Ovary (tissue), 9 donors: ENCODE measurements around the gene GPR158. TPM values are rescaled to one million over a fixed set of nuclear protein-coding genes. Genes with fewer than 3 reads are reported as not detected.

ENCODE experiments used
- DNase-seq, 5 donors: peaks; one replicate each; pipeline ENCODE4 v3.0.0-alpha.2; 2019 to 2020
- H3K27ac ChIP-seq, 2 donors: fragments of 200-600 bp; one replicate each; pipeline versions ENCODE4 v1.5.1 to v1.8.0; 2019 to 2022
- H3K27me3 ChIP-seq: fragments of 200-600 bp; one replicate; pipeline ENCODE4 v1.8.0; 2022
- H3K36me3 ChIP-seq: fragments of 200-600 bp; sonication (generic); one replicate; pipeline ENCODE4 v1.5.1; 2019
- H3K4me1 ChIP-seq: one replicate; pipeline ENCODE4 v1.8.1; 2013; ENCODE audit warnings: mild to moderate bottlenecking, moderate library complexity; ENCODE audit not compliant: insufficient read depth
- H3K4me3 ChIP-seq: fragments of 200-600 bp; sonication (generic); one replicate; pipeline ENCODE4 v1.5.1; 2017
- H3K9me3 ChIP-seq, 2 donors: fragments of 200-600 bp in 1 of 2; sonication (generic) in 1 of 2; one replicate each; pipeline versions ENCODE4 v1.5.1 to v1.8.1; 2013 to 2019; ENCODE audit warnings: mild to moderate bottlenecking in 1 of 2, moderate library complexity in 1 of 2
- CTCF ChIP-seq, 3 donors: fragments of 450-650 bp in 2 of 3; fragments of 200-600 bp in 1 of 3; IDR thresholded peaks; one replicate each; pipeline versions ENCODE4 v1.5.1 to v1.8.0; 2016 to 2022; ENCODE audit warnings: antibody characterized with exemption in 3 of 3, mild to moderate bottlenecking in 1 of 3
- EP300 ChIP-seq: sonication (generic); formaldehyde crosslinking; IDR thresholded peaks from one replicate; pipeline ENCODE4 v1.6.1; 2017; ENCODE audit warnings: antibody characterized with exemption
- POLR2A ChIP-seq: fragments of 450-650 bp; IDR thresholded peaks from one replicate; pipeline ENCODE4 v1.6.1; 2017; ENCODE audit warnings: antibody characterized with exemption, mild to moderate bottlenecking, moderate library complexity
- WGBS, 3 donors: extraction: QIAGEN DNeasy Blood & Tissue Kit in 1 of 3; methylation state at CpG; one replicate each; pipeline versions ENCODE4 v1.1.5 to v1.1.7; 2013 to 2017; 5-methylcytosine and 5-hydroxymethylcytosine counted together
- intact Hi-C, 4 donors: fragments of 100-400 bp; cut with DNase I; formaldehyde crosslinking; loops; one replicate each; pipeline versions ENCODE4 v1.11.0 to v1.15.1; 2022 to 2023
- polyA plus RNA-seq, 2 donors: library from polyadenylated mRNA; stranded (reverse); fragments of 200-250 nt in 1 of 2; fragments of 350-450 nt in 1 of 2; fragmentation: Illumina TruSeq in 1 of 2; extraction: RNeasy Lipid Tissue Mini Kit (QIAGEN cat#74804) in 1 of 2; gene quantifications; one replicate each; pipeline ENCODE4 v1.2.3, GENCODE V29; 2013 to 2014
- small RNA-seq: library from RNA; depleted of rRNA; stranded (forward); fragments of <200 nt; gene quantifications from one replicate; pipeline ENCODE3, GENCODE V24; 2016
- total RNA-seq, 7 donors: library from RNA; depleted of rRNA in 2 of 7; stranded (reverse); fragments of >200 nt in 2 of 7; fragmentation: NEBNext Ultra II Directional in 3 of 7; extraction: Animal tissue kit (Norgen Biotek cat#: 25700) in 3 of 7; gene quantifications; one replicate each; pipeline versions ENCODE4 v1.1.0 to v1.2.4, GENCODE V29; 2016 to 2023
- donor health status: DM: no; HTN: no; CAD: no; lungs with moderate emphysema.
- donor health status: DM: no; HTN: no; CAD: no.
- donor health status: Bipolar disorder and iron deficiency.
- donor health status: DM: yes; HTN: yes; CAD: no.
- donor health status: DM: no; HTN: no; CAD: no.
- donor health status: DM: yes; HTN: yes; CAD: no.

Gene GPR158
- total and polyA plus RNA-seq, 9 donors: 0.10 to 0.47 (median 0.17) TPM; not detected in 1

DNA sequence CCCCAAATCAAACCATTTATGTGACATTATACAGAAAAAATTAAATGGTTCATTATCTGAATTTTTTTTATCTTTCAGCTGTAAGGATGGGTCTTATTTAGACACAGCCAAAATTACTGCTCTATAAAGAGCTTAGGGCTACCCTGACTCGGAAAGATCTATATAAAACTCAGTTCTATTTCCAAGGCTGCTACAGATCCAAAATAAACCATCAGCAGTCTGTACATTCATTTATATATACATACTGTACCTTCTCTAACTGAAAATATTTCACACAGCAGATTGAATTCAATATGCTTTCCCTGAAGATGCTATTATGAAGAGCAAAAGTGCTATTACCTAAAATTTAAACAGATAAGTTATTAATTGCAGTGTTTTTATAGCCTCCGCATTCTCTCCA lies 471.6 kb downstream of the GPR158 start:
- no peak overlapping the region for H3K4me3 ChIP-seq
- WGBS, 3 donors: 73 to 74% (median 73%) methylated on average over 2 of the region's 2 CpGs
- no peaks in the 10 kb centered on the region for H3K4me1 ChIP-seq
- H3K36me3 ChIP-seq: no peaks in the 10 kb centered on the region
- DNase-seq: no peak
- H3K9me3 ChIP-seq: no peaks in the 10 kb centered on the region
- no peak for TF ChIP-seq POLR2A
- no peak for TF ChIP-seq CTCF (IDR thresholded peaks at IDR 0.05)
- TF ChIP-seq EP300: no peak
- intact Hi-C loops: no loop called here
- H3K27me3 ChIP-seq: no peaks in the 10 kb centered on the region
- H3K27ac ChIP-seq: no peak overlapping the region

DNA sequence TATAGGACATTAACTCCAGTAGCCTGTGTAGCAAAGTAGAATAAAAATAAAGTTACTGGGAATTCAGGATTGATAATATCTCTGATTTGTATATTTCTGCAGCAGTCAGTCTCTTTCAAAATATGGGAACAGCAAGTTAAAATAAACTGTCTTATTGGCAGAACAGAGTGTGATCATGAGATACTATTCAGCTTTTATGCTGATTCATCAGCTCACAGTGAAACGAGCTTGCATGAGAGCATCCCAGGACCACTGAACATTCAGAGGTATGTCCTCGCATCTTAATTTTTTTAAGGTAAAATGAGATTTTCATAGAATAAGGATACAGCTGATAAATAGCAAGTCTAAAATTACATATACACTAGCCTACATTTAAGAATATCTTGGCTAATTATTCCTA lies 476.7 kb downstream of the GPR158 start:
- Histone ChIP-seq H3K9me3 (no peaks in the 10 kb centered on the region), H3K27me3 (no peaks in the 10 kb centered on the region), H3K4me1 (no peaks in the 10 kb centered on the region), H3K27ac (no peak overlapping the region), H3K36me3 (no peaks in the 10 kb centered on the region), H3K4me3 (no peak overlapping the region)
- TF ChIP-seq POLR2A (no peak), EP300 (no peak), CTCF (IDR thresholded peaks at IDR 0.05) (no peak)
- DNase-seq: no peak
- 53 to 69% (median 57%) methylated on average over 2 of the region's 2 CpGs for WGBS, 3 donors
- intact Hi-C loops: no loop called here

Small RNA genes within 50 kb of the gene (small RNA-seq; reads per million reads assigned to genes)
- not detected for gene RN7SKP220

Other genes with a start within 250 kb of the GPR158 start
- 10 to 100 TPM; 12.6 to 21.3 (median 14.7) TPM for gene PRTFDC1, start 222.4 kb upstream of the GPR158 start, total RNA-seq
- 10 to 100 TPM; 12.7 to 18.6 TPM for gene PRTFDC1, start 222.4 kb upstream of the GPR158 start, polyA plus RNA-seq
- 1 to 10 TPM in 3 of 7 donors, under 1 TPM in 4; 0.20 to 8.6 (median 0.79) TPM for gene ENKUR, start 158.8 kb upstream of the GPR158 start, total RNA-seq
- gene ENKUR, start 158.8 kb upstream of the GPR158 start, polyA plus RNA-seq: under 1 TPM; 0.07 to 0.33 TPM
- gene THNSL1, start 158.4 kb upstream of the GPR158 start, total RNA-seq: 1 to 10 TPM; 3.2 to 9.7 (median 7.3) TPM
- 1 to 10 TPM; 4.2 to 8.0 TPM for gene THNSL1, start 158.4 kb upstream of the GPR158 start, polyA plus RNA-seq